ENCODE results near the gene SYNGR2. TPM values are rescaled to one million over a fixed set of nuclear protein-coding genes. Genes with fewer than 3 reads are reported as not detected.
A peak's percentile ranks its signal among the peaks of the same experiment; 100 is the strongest.
"Not testable (repeated sequence)": the region's sequence is repeated elsewhere in the genome, so short reads cannot be mapped to it uniquely, and the experiment has no call there.

The SYNGR2 gene
- total RNA-seq, 2 experiments from 2014 or later, result 79.1 to 89.2 TPM

DNA sequence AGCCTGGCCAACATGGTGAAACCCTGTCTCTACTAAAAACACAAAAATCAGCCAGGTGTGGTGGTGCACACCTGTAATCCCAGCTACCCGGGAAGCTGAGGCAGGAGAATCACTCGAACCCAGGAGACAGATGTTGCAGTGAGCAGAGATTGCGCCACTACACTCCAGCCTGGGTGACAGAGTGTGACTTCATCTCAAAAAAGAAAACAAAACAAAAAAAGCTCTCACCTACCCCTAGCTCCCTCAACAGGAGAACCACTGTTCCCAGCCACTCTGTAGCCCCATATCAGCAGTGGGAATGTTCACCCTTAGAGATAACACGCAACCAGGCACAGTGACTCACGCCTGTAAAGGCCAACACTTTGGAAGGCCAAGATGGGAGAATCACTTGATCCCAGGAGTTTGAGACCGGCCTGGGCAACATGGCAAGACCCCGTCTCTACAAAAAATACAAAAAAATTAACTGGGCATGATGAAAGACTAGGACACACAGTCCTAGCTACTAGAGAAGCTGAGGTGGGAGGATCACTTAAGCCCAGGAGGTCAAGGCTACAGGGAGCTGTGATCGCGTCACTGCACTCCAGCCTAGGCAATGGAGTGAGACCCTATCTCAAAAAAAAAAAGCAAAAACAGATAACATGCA is 32.4 kb upstream of the SYNGR2 start:
- POLR2A ChIA-PET, result interaction anchor here (1.1 kb wide), 1 partner anchor 8 kb away, joined by 3 read pairs; no protein-coding TSS in a partner anchor
- no peak overlapping the region for H3K4me3 Mint-ChIP-seq
- peaks cover 69% of the 10 kb centered on the region for H3K4me1 Mint-ChIP-seq
- DNase-seq (no peak), ATAC-seq (no peak)
- CTCF ChIA-PET, result interaction anchor here (0.7 to 5.8 kb wide), 16 partner anchors 9 to 782 kb away, joined by 3 to 42 read pairs (median 4); no protein-coding TSS in a partner anchor
- peaks cover 58% of the 10 kb centered on the region for H3K36me3 Mint-ChIP-seq (ENCODE audit: low read depth)
- no peaks in the 10 kb centered on the region for H3K27me3 Mint-ChIP-seq
- H3K27ac Mint-ChIP-seq, result peak overlapping the region; percentile 63
- intact Hi-C loops (cut with DNase I, micrococcal nuclease), result loop anchor here in 1 of 2 experiments (2.0 kb wide), 1 partner anchor 15 kb away; no protein-coding TSS in a partner anchor
- H3K9me3 Mint-ChIP-seq (ENCODE audit: low read depth), result no peaks in the 10 kb centered on the region

DNA sequence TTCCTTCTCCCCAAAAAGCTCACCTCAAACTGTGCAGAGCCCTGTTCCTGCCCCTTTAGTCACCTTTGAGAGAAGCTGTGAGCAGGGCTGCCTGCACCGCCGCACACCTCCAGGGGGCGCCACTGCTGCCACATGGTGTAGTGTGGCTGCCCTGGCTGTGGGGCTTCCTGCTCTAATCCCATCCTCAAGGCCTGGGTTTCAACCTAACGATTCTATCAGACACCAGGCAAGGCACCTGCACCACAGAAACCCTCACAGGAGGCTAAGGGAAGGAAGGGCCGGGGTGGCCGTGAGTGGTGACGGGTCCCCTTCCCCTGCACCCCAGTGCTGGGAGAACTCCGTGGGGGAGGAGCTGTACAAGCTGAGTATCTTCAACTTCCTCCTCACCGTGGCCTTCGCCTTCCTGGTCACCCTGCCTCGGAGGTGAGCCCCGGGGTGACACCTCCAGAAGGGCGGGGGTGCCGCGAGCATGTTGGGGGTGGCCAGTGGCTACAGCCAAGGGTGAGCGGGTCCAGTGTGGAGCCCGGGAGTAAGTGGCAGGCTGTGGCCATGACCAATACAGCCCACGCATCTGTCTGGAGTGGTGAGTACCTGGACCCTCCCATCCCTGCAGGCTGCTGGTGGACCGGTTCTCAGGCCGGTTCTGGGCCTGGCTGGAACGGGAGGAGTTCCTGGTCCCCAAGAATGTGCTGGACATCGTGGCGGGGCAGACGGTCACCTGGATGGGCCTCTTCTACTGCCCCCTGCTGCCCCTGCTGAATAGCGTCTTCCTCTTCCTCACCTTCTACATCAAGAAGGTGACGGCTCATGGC is 30.8 kb upstream of the SYNGR2 start:
- no peak for ATAC-seq
- Mint-ChIP-seq H3K36me3 (ENCODE audit: low read depth) (peaks cover 65% of the 10 kb centered on the region), H3K4me1 (peaks cover 82% of the 10 kb centered on the region), H3K27me3 (no peaks in the 10 kb centered on the region), H3K4me3 (no peak overlapping the region), H3K9me3 (ENCODE audit: low read depth) (no peaks in the 10 kb centered on the region), H3K27ac (peak overlapping the region; percentile 31)
- ChIA-PET CTCF (interaction anchor here (0.7 to 5.8 kb wide), 7 partner anchors 10 to 39 kb away, joined by 3 to 42 read pairs (median 4); no protein-coding TSS in a partner anchor), POLR2A (interaction anchor here (0.6 kb wide), 1 partner anchor 690 kb away, joined by 3 read pairs; no protein-coding TSS in a partner anchor)
- intact Hi-C loops (cut with DNase I, micrococcal nuclease), result no loop called here
- peak; percentile 74 for DNase-seq

DNA sequence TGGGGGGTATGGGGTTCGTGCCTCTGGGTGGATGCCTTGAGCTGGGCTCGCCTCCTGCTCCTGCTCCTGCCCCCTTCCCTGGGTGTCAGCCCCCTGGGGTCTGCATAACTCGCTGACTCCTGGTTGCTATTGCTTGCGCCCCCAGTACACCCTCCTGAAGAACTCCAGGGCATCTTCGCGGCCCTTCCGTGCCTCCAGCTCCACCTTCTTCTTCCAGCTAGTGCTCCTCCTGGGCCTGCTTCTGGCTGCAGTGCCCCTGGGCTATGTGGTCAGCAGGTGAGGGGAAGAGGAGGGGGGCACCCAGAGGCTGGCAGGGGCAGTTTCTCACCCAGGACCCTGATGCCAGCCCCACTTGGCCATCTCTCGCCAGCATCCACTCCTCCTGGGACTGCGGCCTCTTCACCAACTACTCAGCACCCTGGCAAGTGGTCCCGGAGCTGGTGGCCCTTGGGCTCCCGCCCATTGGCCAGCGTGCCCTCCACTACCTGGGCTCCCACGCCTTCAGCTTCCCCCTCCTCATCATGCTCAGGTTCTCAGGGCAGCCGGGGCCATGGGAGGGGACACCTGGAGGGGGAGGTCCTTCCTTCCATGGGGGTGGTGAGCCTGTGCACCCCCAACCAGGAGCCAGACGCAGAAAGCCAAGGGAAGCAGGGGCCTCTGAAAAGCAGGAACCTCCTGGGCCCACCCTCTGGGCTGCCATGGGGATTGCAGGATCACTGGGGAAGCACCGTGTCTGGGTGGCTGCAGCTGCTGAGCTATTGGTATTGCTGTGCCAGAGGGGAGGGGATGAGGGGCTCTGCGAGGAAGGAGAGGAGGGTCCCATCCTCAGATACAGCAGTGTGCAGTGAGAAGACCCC is 29.9 kb upstream of the SYNGR2 start:
- peaks cover 60% of the 10 kb centered on the region for H3K36me3 Mint-ChIP-seq (ENCODE audit: low read depth)
- no peak overlapping the region for H3K4me3 Mint-ChIP-seq
- no peak overlapping the region for H3K27ac Mint-ChIP-seq
- H3K4me1 Mint-ChIP-seq, result peaks cover 78% of the 10 kb centered on the region
- ATAC-seq, result no peak
- H3K27me3 Mint-ChIP-seq, result no peaks in the 10 kb centered on the region
- no peaks in the 10 kb centered on the region for H3K9me3 Mint-ChIP-seq (ENCODE audit: low read depth)
- intact Hi-C loops (cut with DNase I, micrococcal nuclease), result no loop called here
- DNase-seq, result no peak
- ChIA-PET POLR2A (interaction anchor here (0.6 kb wide), 2 partner anchors 55 to 691 kb away, joined by 3 read pairs; no protein-coding TSS in a partner anchor), CTCF (interaction anchor here (0.7 to 5.8 kb wide), 8 partner anchors 8 to 38 kb away, joined by 3 to 42 read pairs (median 10); partner anchors contain the start of gene TMC8)

GRCh38 chr17:78139861-78140168 is 28.6 kb upstream of the SYNGR2 start:
- H3K27me3 Mint-ChIP-seq; ATAC-seq; DNase-seq; H3K9me3 Mint-ChIP-seq (ENCODE audit: low read depth): not testable (repeated sequence)
- intact Hi-C loops (cut with DNase I, micrococcal nuclease), result loop anchor here (1.0 to 2.0 kb wide), 6 partner anchors 8 to 74 kb away; partner anchors contain the start of genes AFMID (in 2 of the 2), SYNGR2 (in 2 of the 2), TK1 (in 2 of the 2) and BIRC5 (in 1 of the 2)
- Mint-ChIP-seq H3K27ac (peak overlapping the region; percentile 75), H3K4me1 (peaks cover 66% of the 10 kb centered on the region), H3K36me3 (ENCODE audit: low read depth) (peaks cover 46% of the 10 kb centered on the region), H3K4me3 (peak overlapping the region; percentile 34)
- POLR2A ChIA-PET, result interaction anchor here (0.7 to 1.3 kb wide), 2 partner anchors 15 to 19 kb away, joined by 3 read pairs; no protein-coding TSS in a partner anchor
- CTCF ChIA-PET, result interaction anchor here (0.6 to 2.5 kb wide), 6 partner anchors 10 to 306 kb away, joined by 3 to 13 read pairs (median 4); partner anchors contain the start of gene TMC8

DNA sequence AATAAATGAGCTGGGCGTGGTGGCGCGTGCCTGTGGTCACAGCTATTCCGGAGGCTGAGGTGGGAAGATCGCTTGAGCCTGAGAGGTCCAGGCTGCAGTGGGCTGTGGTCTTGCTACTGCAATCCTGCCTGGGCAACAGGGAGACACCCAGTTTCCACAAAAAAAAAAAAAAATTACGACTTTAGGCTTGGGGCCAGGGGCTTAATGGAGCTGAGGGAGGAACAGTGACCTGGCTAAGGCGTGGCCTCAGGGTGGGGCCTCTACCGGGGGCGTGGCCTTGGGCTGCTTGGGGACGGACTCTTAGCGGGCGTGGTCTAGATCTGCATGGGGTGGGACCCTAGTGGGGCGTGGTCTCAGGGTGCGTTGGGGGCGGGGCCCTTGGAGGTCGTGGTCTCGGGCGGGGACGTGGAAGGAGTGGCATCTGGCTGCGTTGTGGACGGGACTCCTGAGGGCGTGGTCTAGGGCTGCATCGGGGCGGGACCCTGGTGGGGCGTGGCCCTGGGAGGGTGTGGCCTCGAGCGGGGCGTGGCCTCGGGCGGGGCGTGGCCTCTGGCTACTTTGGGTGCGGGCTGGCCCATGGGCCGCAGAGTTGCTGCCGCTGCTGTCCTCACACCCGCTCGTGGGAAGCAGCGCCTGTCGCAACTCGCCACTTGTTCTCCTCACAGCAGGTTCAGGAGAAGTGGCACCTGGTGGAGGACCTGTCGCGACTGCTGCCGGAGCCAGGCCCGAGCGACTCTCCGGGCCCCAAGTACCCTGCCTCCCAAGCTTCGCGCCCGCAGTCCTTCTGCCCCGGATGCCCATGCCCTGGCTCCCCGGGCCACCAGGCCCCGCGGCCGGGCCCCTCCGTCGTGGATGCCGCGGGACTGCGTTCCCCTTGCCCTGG is 28.0 kb upstream of the SYNGR2 start:
- H3K4me1 Mint-ChIP-seq, result peaks cover 61% of the 10 kb centered on the region
- no peaks in the 10 kb centered on the region for H3K9me3 Mint-ChIP-seq (ENCODE audit: low read depth)
- intact Hi-C loops (cut with DNase I, micrococcal nuclease), result loop anchor here (1.0 to 2.0 kb wide), 6 partner anchors 8 to 74 kb away; partner anchors contain the start of genes AFMID (in 2 of the 2), SYNGR2 (in 2 of the 2), TK1 (in 2 of the 2) and BIRC5 (in 1 of the 2)
- ChIA-PET POLR2A (interaction anchor here (0.6 to 1.3 kb wide), 3 partner anchors 15 to 281 kb away, joined by 3 read pairs; no protein-coding TSS in a partner anchor), CTCF (interaction anchor here (0.6 to 2.5 kb wide), 8 partner anchors 10 to 305 kb away, joined by 3 to 13 read pairs (median 4); partner anchors contain the start of gene TMC8)
- DNase-seq, result peak; percentile 99
- peak; percentile 91 for ATAC-seq
- peaks cover 42% of the 10 kb centered on the region for H3K36me3 Mint-ChIP-seq (ENCODE audit: low read depth)
- H3K27me3 Mint-ChIP-seq, result no peaks in the 10 kb centered on the region
- H3K27ac Mint-ChIP-seq, result peak overlapping the region; percentile 75
- H3K4me3 Mint-ChIP-seq, result peak overlapping the region; percentile 34

- ChIA-PET POLR2A (no interaction called here), CTCF (interaction anchor here (0.5 kb wide), 1 partner anchor 128 kb away, joined by 3 read pairs; no protein-coding TSS in a partner anchor)
- Mint-ChIP-seq H3K9me3 (ENCODE audit: low read depth) (no peaks in the 10 kb centered on the region), H3K27ac (no peak overlapping the region), H3K4me3 (no peak overlapping the region), H3K36me3 (ENCODE audit: low read depth) (peaks cover 30% of the 10 kb centered on the region), H3K4me1 (peaks cover 54% of the 10 kb centered on the region), H3K27me3 (no peaks in the 10 kb centered on the region)
- ATAC-seq (no peak), DNase-seq (no peak)
- intact Hi-C loops (cut with DNase I, micrococcal nuclease), result loop anchor here in 1 of 2 experiments (2.0 kb wide), 1 partner anchor 27 kb away; the partner anchor contains the start of gene SYNGR2
These were observed 26.8 kb upstream of the SYNGR2 start for GRCh38 chr17:78141437-78142118.

- H3K27ac Mint-ChIP-seq, result peak overlapping the region; percentile 5
- POLR2A ChIA-PET, result no interaction called here
- H3K4me1 Mint-ChIP-seq, result peaks cover 49% of the 10 kb centered on the region
- H3K9me3 Mint-ChIP-seq (ENCODE audit: low read depth), result no peaks in the 10 kb centered on the region
- intact Hi-C loops (cut with DNase I, micrococcal nuclease), result no loop called here
- CTCF ChIA-PET, result interaction anchor here (0.5 to 0.8 kb wide), 3 partner anchors 56 to 733 kb away, joined by 3 read pairs; no protein-coding TSS in a partner anchor
- ATAC-seq (no peak), DNase-seq (peak; percentile 46)
- H3K27me3 Mint-ChIP-seq, result no peaks in the 10 kb centered on the region
- peaks cover 24% of the 10 kb centered on the region for H3K36me3 Mint-ChIP-seq (ENCODE audit: low read depth)
- H3K4me3 Mint-ChIP-seq, result no peak overlapping the region
These were observed 26.1 kb upstream of the SYNGR2 start for GRCh38 chr17:78142119-78142861.

DNA sequence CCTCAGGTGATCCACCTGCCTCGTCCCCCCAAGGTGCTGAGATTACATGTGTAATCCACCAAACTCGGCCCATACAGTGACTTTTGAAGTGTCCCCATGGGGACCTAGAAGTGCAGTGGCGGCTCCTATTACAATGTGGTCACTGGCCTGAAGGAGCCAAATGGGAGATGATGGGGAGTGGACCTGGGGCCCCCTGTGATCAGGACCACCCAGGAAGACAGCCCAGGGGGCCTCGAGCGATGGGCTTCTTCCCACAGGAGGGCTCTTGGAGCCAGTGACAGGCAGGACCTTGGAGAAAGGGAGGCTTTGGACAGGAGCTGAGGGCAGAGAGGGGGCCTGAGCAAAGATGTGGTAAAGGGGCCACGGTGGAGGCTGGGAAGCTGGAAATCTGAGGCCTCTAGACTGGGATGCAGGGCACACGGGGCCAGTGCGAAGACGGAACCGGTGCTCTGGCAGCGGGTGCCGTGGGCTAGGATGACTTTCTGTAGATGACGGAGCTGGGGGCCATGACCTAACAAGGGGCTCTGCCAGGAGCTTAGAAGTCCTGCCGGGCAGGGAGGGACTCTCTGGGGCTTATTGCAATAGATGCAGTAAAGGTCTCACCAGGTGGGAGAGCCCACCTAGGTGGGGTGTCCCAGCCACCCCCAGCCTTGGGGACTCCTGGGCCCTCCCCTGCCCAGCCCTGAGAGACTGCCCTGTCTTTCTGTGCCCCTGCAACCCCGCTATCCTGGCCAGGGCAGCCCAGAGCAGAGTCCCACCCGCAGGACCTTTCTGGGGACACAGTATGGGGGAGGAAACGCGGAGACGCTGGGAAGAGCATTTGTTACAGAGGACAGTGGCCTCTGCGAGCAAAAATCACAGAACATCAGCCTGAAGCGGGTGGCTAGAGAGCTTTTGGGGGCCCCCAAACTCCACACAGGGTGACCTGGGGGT is 24.9 kb upstream of the SYNGR2 start:
- H3K4me1 Mint-ChIP-seq, result peaks cover 46% of the 10 kb centered on the region
- DNase-seq (no peak), ATAC-seq (no peak)
- peaks cover 22% of the 10 kb centered on the region for H3K36me3 Mint-ChIP-seq (ENCODE audit: low read depth)
- POLR2A ChIA-PET, result interaction anchor here (0.5 to 1.1 kb wide), 3 partner anchors 9 to 18 kb away, joined by 3 to 11 read pairs (median 3); no protein-coding TSS in a partner anchor
- no peaks in the 10 kb centered on the region for H3K27me3 Mint-ChIP-seq
- CTCF ChIA-PET, result interaction anchor here (0.6 to 1.2 kb wide), 5 partner anchors 9 to 734 kb away, joined by 3 to 5 read pairs (median 3); no protein-coding TSS in a partner anchor
- no peak overlapping the region for H3K27ac Mint-ChIP-seq
- intact Hi-C loops (cut with DNase I, micrococcal nuclease), result no loop called here
- H3K9me3 Mint-ChIP-seq (ENCODE audit: low read depth), result no peaks in the 10 kb centered on the region
- no peak overlapping the region for H3K4me3 Mint-ChIP-seq
